GM18502 (cell line): Measurements from ENCODE around the gene KPNB1.

ENCODE experiments used
- ATAC-seq: cut with Tn5 transposase; IDR thresholded peaks from one replicate; pipeline ENCODE4 v1.9.1; 2021; ENCODE audit warnings: mild to moderate bottlenecking; ENCODE audit not compliant: unreplicated experiment, poor library complexity

KPNB1 gene

DNA sequence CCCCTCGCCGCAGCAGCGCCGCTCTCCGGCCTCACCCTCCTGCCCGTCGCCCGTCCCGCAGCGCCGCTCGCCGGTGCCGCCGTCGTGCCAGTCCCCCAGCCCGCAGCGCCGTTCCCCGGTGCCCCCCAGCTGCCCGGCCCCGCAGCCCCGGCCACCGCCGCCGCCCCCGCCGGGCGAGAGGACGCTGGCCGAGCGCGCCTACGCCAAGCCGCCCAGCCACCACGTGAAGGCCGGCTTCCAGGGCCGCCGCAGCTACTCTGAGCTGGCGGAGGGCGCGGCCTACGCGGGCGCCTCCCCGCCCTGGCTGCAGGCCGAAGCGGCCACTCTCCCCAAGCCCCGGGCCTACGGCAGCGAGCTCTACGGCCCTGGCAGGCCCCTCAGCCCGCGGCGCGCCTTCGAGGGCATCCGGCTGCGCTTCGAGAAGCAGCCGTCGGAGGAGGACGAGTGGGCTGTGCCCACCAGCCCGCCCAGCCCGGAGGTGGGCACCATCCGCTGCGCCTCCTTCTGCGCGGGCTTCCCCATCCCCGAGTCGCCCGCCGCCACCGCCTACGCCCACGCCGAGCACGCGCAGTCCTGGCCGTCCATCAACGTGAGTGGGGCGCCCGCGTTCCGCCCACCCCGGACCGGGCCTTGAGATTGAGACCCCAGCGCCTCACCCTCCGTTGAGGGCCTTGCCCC lies 59.3 kb downstream of the KPNB1 start:
- no peak for ATAC-seq

DNA sequence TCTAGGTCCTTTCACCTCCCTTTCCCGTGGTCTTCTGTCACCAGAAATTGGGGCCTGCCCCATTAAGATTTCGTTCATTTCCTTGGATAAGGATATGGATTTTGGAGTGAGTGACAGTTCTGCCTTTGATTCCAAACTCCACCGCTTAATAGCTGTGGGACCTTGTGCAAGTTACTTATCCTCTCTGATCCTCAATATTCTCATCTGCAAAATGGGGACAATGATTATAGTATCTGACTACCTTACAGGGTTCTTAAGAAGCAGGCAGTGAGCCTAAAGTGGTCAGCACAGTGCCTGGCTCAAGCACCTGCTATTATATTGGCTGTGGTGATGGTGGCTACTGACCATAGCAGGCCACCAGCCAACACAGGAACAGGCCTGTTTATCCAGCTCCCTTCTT lies 59.9 kb downstream of the KPNB1 start:
- no peak for ATAC-seq

DNA sequence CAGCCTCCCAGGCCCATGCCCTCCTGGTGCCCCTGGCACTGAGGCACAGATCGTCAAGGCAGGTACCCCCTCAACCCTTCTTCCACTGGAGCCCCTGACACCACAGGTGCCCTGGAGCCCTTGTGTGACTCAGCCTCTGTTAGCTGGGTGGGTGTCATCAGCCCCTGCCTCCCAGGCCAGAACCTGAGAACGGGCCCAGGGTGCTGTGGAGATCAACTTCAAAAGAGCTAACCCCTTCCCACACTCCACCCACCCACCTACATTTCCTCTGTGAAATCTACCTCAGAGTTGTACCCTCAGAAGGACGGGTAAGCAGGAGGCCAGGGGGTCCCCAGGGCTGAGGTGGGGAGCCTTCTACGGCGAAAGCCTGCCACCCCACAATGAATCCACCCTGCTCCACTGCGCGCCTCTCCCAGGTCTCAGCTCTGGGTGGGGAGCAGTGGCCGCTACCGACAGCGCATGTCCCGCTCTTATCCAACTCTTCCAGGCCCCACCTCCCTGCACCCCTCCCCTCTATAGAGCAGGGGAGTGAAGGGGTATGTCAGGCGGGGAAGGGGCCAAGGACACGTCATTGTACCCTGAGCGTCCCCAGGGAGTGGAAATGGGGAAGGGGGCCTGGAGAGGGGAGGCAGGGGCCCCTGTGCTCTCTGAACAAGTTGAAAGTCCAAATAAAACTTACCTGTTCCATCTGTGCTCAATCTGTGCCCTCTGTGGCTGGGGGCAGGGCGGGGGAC lies 61.8 kb downstream of the KPNB1 start:
- no peak for ATAC-seq

DNA sequence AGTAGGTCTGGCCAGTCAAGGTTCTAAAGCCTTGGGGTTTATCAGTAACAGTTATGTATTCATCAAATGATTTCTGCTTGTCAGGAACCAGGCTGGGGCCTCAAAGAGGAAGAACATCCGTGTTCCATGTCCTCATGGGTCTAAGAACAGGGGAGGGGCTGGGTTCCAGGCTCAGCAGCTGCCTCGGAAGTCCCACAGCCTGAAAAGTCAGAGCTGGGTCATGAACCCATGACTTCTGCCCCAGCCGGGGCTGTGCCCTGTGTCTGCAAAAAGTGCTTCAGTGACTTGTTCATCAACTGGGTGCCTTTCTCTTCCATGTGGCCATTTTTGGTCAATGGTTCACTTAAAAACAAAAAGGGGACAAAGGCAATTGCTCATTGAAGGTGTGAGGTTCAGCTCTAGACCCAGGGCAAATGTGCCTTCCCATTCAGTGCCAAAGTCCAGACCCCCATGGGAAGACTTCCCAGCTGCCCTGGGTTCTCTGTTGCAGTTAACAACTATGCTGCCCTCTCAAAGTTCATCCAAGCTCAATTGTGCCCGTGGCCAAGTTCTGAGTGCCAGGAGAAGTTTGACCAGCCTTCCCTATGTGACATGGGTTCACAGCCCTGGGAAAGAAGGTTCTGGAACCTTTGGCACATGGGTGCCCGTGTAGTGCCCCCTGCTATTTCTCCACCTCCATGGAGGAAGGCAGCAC lies 62.8 kb downstream of the KPNB1 start:
- no peak for ATAC-seq

DNA sequence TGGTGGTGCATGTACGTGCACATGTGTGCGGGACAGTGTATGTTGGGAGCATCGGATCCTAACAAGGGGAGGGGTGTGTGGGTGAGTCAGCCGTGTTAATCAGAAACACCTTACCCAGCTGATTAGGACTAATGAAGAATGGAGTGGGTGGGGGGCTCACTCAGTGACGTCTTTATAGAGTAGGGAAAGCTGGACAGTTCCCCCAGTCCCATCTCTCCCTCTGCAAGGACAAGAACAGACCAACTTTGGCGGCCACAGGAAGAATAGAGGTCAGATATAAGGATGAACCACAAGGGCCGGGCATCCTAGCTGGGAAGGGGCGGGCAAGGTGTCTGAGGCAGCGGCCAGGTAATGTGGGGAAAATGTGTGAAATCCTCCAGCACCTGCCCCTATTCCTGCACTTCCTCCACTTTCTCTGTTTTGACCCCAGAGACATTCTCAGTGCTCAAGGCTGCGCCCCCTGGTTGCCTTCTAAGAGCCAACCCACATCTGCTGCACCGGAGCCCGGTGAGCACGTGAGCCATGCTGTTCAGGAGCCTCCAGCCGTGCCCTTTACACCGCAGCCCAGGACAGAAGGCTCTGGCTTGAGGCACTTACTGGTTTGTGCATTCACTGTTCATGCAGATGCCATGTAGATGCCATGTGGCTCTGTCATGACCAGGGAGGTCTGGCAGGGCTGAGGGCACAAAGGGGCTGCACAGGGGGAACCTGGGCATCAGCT lies 64.4 kb downstream of the KPNB1 start:
- no peak for ATAC-seq

DNA sequence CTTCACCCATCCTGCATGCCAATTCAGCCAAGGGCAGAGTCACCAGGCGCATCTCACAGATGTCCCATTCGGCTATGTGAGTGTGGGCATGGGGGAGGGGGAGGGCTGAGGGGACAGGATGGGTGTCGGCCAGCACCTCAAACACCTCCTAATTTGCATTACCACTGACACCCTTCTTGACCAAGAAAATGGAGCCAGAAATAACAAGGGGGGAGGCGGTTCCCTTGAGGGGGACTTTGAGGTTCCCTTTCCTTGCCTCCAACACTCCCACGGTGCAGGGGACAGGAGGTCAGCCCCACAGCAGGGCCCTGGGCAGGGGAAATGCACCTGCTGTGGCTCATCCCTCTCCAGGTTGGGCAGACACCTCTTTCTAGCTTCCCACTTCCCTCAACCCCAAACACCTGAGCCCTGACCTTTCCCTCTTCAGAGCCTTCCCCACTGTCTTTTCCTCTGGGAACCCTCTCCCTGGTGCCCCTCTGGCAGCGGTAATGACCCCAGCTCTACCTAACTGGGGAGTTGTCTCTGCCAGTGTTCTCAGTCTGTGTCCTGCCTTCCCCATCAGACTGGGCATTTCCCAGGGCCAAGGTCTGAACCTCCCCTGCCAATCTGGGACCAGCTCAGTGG lies 65.2 kb downstream of the KPNB1 start:
- no peak for ATAC-seq

DNA sequence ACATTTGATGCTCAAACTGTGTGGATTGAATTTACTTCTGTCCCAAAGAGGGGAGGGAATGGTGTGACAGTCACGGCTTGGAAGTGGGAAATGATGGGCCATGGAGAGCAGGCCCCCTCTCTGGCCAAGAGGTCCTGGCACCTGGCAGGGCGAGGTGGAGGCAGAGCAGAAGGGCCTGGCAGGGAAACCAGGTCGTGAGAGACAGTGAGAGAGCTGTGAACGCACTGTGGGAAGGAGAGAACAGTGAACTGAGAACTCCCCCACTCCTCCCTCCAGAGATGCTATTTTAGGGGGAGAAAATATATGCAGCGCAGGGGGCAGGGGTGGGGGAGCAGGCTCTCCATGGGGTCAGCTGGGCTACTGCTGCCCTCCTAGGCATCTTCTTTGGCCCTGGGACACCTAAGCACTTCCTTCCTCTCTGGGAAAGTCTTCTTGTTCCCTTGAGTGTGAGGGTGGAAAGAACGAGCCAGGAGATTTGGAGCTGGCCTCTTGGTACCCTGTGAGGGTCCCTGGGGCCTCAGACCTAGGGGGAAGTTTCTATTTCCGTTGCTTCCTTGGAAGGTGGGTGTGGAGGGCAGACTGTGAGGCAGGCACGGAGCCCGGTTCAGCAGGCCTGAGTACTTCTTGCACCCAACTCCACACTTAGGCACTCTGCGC lies 66.1 kb downstream of the KPNB1 start:
- no peak for ATAC-seq

DNA sequence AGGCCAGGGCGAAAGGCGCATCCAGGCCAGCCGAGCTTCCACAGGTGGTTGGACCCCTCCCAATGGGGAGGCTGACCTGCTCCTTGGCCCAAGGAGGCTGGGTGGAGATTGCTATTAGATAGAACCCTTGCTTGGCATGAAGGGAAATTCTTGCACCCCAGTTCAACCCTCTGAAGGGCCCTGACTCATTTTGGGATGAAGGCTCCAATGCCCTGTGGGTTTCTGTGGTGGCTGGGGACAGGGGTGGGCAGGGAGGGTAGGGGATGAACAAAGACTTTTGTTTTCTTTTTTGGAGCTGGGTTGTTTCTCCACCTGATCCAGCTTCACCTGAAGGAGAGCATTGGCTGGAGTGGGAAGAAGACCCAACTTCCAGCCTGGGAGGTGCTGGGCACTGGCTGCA lies 66.7 kb downstream of the KPNB1 start:
- ATAC-seq = no peak

DNA sequence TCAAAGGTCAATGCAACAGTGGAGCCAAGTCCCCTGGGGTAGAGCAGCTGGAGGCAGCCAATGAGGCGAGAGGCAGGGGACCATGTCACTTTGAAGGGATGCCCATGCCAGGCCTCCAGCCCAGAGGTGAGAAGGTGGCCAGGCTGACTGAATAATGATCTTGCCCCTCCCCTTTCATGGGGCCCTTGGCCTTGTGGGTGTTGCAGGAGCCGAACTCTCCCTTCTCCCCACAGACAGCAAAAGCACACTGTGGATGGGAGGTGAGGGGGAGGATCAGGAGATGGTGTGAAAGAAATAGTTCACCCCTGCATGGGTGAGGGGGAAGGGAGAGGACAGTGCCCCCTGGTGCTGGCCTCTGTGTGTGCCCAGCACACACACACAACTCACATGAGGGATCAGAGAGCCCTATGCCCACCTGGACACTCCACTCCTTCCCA lies 67.6 kb downstream of the KPNB1 start:
- ATAC-seq = no peak

DNA sequence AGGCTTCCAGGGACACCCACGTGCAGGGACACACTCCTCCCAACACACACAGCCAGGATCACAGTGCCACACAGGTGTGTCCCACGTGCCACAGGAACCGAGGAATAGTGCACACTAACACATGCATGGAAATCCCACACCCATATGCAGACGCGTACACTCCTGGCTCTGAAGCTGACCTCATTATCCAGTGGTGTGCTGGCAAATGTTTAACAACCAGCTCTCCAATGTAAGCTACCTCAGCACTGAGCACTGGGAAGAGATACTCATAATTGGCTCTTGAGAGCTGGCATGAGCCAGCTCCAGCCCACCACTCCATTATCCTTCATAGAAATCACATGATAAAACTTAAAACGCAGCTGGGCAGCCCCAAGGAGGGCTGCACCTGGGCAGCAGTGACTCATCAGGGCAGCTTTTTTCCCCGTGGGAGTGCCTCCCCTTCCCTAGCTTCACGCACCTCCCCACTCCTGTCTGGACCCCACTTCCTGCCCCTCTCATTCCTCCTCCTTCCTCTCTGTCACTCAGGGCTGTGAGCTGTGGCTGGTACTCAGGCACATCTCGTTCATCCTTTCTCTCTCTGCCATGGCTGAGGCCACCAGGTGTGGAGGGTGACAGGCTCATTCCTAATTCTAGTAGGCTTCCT lies 68.4 kb downstream of the KPNB1 start:
- ATAC-seq = no peak

DNA sequence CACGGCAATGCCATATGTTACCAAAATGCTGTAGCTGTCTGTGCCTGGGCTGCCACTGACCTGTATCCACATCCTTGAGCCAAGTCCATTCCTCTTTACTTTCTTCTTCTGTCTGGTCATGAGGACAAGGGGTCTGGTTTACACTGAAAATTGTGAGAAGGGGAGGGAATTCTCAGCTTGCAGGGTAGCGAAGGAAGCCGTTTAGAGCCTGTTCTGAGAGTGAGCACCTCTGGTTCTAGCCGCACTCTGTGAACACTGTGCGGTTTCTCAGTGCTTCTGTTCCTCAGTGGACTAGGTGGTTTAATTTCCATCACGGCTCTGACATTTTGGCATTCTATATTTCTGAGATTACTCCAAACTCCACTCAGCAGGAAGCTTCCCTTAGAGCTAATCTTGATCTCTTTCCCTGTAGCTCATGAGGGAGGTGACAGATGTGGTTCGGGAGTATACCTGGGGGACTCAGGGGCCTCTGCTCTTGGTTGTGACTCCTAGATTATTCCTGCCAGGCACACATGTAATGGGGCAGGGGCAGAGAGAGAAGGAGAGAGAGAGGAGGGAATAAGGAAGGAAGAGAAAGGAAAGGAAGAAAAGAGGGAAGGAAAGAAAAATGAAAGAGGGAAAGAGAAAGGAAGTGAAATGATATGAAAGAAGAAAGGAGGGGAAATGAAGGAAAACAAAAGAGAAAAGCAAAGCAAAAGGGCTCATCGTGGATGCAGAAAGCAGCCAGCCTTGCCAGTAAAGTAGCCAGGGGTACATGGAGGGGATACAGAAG lies 69.1 kb downstream of the KPNB1 start:
- ATAC-seq = no peak

DNA sequence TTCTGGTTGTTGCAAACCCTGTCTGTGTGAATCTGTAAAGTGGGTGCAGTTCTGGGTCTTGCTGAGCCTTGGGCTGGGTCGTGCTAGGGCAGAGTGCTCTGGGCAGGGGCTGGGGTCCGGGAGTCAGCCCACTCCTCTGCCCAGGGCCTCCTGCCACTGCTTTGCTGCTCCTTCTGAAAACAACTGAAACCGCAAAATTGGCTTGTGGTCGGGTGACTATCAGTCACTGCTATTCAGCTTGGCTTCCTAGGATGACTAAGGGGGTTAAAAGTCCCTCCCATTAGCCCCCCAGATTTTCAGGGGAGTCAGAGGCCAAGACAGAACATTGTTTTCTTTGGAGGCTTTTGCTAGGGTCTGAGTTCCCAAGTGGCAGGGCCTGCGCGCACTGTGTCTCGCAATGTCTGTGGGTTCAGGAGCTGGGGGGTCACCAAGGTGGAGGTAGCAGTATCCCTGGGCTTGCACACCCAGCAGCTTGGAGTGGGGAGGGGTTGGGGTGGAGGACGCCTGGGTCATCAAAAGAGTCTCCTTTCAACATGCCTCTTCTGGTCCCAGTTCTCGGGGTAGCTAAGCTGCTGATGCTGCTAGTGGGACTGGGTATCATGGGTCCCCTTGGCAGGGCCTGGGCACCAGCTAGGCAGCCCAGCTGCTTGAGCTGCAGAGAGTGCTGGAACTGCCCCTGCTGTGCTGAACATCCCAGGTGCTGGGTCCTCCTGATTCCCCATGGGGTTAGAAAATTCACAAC lies 69.9 kb downstream of the KPNB1 start:
- no peak for ATAC-seq

DNA sequence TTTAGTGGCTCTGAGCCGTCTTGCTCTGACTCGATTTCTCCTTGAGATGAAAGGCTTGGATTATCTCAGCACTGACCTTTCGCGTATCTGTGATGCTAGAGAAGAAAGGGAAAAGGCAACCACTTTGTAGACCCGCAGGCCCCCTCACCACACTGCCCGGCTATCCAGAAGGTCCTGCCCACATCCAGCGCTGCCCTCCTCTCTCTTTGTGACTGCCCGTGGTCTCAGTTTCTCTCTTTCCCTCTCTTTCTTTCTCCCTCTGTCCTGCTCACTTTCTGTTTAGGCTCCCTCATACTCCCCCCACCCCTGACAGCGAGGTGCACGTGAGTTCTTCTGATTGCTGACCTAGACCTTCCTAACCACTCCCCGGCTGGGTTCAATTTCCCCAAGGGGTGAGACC lies 70.5 kb downstream of the KPNB1 start:
- no peak for ATAC-seq

DNA sequence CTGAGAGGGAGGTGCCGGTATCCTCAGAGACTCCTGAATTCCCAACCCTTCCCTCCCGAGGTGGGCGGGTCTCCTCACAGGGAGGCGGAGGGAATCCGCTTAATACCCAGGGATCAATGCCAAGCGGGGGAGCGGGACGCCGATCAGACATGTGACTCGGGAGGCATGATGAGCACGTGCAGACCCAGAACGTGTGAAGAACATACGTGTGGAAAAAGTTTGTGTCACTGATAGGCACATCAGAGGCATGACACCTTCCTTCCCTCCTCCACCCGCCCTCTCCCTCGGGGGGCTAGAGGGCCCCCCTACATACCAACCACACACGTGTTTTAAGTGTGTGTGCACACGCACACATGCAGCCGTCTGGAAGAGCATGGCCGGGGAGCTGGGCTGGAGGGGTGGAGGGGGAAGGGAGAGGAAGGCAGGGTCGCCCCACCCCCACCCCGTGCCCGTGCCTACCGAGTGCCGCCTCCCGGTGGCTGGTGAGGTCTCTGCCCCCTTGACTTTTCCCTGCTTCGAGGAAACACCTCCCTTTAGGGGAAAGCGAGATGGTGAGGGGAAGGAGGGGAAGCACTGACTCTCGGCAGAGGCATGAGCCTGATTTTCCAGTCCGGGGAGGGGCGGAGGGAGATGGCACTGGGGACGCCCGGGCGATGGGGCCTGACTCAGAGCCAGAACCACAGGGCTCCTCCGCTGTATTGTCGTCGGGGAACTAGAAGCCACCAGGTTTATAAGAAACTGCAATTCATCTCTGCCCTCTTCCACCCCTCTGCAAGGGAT lies 71.2 kb downstream of the KPNB1 start:
- ATAC-seq = peak; percentile 41

DNA sequence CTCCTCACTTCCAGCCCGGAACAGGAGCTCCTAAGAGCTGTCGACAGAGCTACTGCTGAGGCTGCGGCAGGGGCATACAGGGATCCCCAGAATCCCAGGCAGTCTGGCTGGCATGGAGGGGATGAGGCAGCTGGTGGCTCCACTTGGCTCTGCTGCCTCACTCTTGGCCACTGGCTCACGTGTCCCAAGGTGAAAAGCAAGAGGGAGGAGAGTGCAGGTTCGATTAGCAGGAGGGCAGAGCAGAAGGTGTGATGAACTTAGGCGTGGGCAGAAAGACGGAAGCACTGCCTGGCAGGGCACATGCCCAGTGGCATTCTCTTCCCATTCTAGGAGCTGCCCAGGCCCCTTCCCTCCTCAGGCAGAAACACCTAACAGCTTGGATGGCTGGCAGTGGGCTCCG lies 72.0 kb downstream of the KPNB1 start:
- ATAC-seq = no peak

DNA sequence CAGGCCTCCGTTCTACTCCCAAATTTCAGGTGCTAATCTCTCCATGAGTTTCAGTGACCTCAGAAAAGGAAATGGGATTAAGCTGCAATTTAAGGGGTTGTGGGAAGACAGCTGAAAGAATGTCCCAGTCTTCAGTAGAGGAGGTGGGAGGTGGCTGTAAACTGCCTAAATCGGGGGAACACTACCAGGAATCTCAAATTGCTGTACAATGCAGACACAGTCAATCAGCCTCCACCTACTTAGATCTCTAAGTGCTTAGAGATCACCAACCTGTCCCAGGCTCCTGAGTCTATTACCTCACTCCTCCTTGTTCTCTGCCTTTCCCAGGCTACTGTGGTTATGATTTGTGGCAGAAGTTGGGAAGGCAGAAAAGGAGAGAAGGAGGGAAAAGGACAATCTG lies 75.0 kb downstream of the KPNB1 start:
- no peak for ATAC-seq

DNA sequence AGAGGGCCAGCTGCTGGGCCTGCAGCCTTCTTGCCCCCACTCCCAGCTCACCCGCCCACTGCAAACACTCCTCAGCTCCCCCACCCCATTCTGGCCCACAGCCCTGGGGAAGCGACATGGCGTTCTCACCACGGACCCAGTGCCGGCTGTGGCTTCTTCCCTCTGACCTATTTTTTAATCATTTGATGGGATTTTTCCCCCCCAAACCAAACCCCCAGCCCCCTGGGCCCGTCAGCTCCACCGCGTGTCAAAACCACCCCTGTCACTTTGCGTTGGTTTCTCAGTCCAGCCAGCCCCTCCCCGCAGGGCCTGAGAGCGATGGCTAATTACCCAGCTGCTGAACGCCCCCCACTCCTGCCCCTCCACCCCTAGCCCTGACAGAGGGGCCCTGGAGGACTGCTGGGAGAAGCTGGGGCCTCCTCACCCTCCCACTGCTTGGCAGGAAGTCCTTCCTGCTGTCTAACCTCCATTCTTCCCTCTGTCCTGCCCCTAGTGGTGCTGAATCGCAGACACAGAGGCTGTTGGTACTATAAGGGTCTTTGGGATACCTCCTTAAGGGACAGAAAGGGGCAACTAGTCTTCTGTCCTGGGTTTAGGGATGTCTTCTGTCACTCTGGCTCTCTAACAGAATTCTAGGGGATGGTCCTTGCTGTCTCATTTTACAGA lies 75.9 kb downstream of the KPNB1 start:
- no peak for ATAC-seq
